Caki2 (cell line): Measurements from ENCODE around the gene CXCR5. TPM values are rescaled to one million over a fixed set of nuclear protein-coding genes. Genes with fewer than 3 reads are reported as not detected.

ENCODE experiments used
- DNase-seq: peaks from one replicate; pipeline ENCODE4 v3.0.0-alpha.2; 2015; ENCODE audit warnings: low read depth
- in situ Hi-C: cut with HindIII; loops from 2 replicates; pipeline ENCODE4 v1.10.0; 2016; ENCODE audit warnings: low sequenced_read_pairs, low pct_unique_long_range_greater_than_20kb, mixed read lengths
- total RNA-seq: library from RNA; depleted of rRNA; stranded (reverse); fragments of >200 nt; shearing (Covaris generic); gene quantifications from 2 replicates; pipeline ENCODE4 v1.2.3, GENCODE V29; 2014; ENCODE audit warnings: low replicate concordance

The CXCR5 gene
- total RNA-seq, 1 experiment from 2014 or later: not detected

- in situ Hi-C loops: no loop called here
- DNase-seq: no peak
Observed at GRCh38 chr11:118908264-118908663, 24.6 kb downstream of the CXCR5 start.

GRCh38 chr11:118908901-118909618 is 25.4 kb downstream of the CXCR5 start:
- in situ Hi-C loops: no loop called here
- peak; percentile 74 for DNase-seq

- in situ Hi-C loops: no loop called here
- no peak for DNase-seq
Observed at GRCh38 chr11:118909619-118910308, 26.1 kb downstream of the CXCR5 start.

GRCh38 chr11:118910309-118911112 is 26.8 kb downstream of the CXCR5 start:
- peak; percentile 76 for DNase-seq
- in situ Hi-C loops: no loop called here

- peak; percentile 80 for DNase-seq
- in situ Hi-C loops: no loop called here
Observed at GRCh38 chr11:118911113-118911879, 27.6 kb downstream of the CXCR5 start.

- in situ Hi-C loops: no loop called here
- peak; percentile 86 for DNase-seq
Observed at GRCh38 chr11:118911880-118912741, 28.4 kb downstream of the CXCR5 start.

GRCh38 chr11:118912742-118913410 is 29.2 kb downstream of the CXCR5 start:
- DNase-seq: peak; percentile 51
- in situ Hi-C loops: no loop called here

- in situ Hi-C loops: no loop called here
- no peak for DNase-seq
Observed at GRCh38 chr11:118913411-118914125, 29.9 kb downstream of the CXCR5 start.

- in situ Hi-C loops: no loop called here
- DNase-seq: peak; percentile 37
Observed at GRCh38 chr11:118914178-118914918, 30.7 kb downstream of the CXCR5 start.

- DNase-seq: peak; percentile 50
- in situ Hi-C loops: no loop called here
Observed at GRCh38 chr11:118914987-118915386, 31.3 kb downstream of the CXCR5 start.

GRCh38 chr11:118915396-118915795 is 31.7 kb downstream of the CXCR5 start:
- DNase-seq: no peak
- in situ Hi-C loops: no loop called here

GRCh38 chr11:118915941-118916841 is 32.5 kb downstream of the CXCR5 start:
- in situ Hi-C loops: no loop called here
- DNase-seq: no peak

- in situ Hi-C loops: no loop called here
- peak; percentile 47 for DNase-seq
Observed at GRCh38 chr11:118916842-118917388, 33.2 kb downstream of the CXCR5 start.

- in situ Hi-C loops: no loop called here
Observed at GRCh38 chr11:118917481-118918127, 33.9 kb downstream of the CXCR5 start.

More at GRCh38 chr11:118917481-118918127, 33.9 kb downstream of the CXCR5 start:
- DNase-seq: peak; percentile 85
